IMR-90 (cell line): Measurements from ENCODE around the gene OPRL1.

ENCODE experiments used
- POLR2A ChIP-seq: IDR thresholded peaks from 2 replicates; pipeline ENCODE4 v1.6.1; 2012; ENCODE audit warnings: mild to moderate bottlenecking, low read depth, low read length
- RFX5 ChIP-seq: IDR thresholded peaks from 2 replicates; pipeline ENCODE4 v1.8.0; 2012; ENCODE audit warnings: low read depth, mild to moderate bottlenecking, low read length, moderate library complexity
- TF ChIP-seq, protein P1 (sequence below): conservative IDR thresholded peaks from 2 replicates; pipeline ENCODE4 v1.5.1; 2012; ENCODE audit warnings: mild to moderate bottlenecking, low read depth, low read length, improper control_type of control experiment
- TF ChIP-seq, protein P2 (sequence below): fragments of 150-350 bp; IDR thresholded peaks from 2 replicates; pipeline ENCODE4 v1.6.1; 2017; ENCODE audit warnings: mild to moderate bottlenecking, antibody characterized with exemption, low read length, low read depth

DNA sequence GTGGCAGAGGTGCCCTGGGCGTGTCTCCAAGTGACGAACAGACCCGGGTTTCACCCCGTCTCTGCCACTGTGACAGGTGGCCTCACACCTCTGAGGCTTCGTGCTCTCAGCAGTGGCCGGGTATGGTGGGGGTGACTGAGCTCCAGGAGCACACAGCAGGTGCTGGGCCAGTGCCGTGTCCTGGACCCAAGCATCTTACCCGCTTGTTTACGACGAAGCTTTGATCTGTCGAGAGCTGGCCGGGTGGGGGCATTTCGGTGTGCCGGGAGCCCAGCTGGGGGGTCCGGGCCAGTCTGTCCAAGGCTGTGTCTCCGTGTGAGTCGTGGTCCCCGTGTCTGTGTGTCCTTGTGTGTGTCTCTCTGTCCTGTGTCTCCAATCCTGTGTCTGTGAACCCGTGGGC is 11.5 kb downstream of the OPRL1 start:
- TF ChIP-seq, protein P1, sequence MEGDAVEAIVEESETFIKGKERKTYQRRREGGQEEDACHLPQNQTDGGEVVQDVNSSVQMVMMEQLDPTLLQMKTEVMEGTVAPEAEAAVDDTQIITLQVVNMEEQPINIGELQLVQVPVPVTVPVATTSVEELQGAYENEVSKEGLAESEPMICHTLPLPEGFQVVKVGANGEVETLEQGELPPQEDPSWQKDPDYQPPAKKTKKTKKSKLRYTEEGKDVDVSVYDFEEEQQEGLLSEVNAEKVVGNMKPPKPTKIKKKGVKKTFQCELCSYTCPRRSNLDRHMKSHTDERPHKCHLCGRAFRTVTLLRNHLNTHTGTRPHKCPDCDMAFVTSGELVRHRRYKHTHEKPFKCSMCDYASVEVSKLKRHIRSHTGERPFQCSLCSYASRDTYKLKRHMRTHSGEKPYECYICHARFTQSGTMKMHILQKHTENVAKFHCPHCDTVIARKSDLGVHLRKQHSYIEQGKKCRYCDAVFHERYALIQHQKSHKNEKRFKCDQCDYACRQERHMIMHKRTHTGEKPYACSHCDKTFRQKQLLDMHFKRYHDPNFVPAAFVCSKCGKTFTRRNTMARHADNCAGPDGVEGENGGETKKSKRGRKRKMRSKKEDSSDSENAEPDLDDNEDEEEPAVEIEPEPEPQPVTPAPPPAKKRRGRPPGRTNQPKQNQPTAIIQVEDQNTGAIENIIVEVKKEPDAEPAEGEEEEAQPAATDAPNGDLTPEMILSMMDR = no peak
- no peak for TF ChIP-seq RFX5
- TF ChIP-seq POLR2A = no peak
- TF ChIP-seq, protein P2, sequence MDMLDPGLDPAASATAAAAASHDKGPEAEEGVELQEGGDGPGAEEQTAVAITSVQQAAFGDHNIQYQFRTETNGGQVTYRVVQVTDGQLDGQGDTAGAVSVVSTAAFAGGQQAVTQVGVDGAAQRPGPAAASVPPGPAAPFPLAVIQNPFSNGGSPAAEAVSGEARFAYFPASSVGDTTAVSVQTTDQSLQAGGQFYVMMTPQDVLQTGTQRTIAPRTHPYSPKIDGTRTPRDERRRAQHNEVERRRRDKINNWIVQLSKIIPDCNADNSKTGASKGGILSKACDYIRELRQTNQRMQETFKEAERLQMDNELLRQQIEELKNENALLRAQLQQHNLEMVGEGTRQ = no peak
